Esophagus squamous epithelium (tissue), 4 donors: ENCODE results near the gene DUSP11.

Source experiments
- POLR2A ChIP-seq, 4 donors: fragments of 450-650 bp; IDR thresholded peaks; one replicate each; pipeline ENCODE4 v1.6.1; 2017; ENCODE audit warnings: antibody characterized with exemption in 4 of 4, mild to moderate bottlenecking in 4 of 4, moderate library complexity in 3 of 4
- TF ChIP-seq, protein P1 (sequence below), 6 experiments: fragments of 450-650 bp in 4 of 6; fragments of 200-600 bp in 2 of 6; sonication (generic) in 2 of 6; IDR thresholded peaks; one replicate each; pipeline ENCODE4 v1.5.1; 2016 to 2019; ENCODE audit warnings: antibody characterized with exemption in 6 of 6, mild to moderate bottlenecking in 4 of 6, moderate library complexity in 4 of 6

DNA sequence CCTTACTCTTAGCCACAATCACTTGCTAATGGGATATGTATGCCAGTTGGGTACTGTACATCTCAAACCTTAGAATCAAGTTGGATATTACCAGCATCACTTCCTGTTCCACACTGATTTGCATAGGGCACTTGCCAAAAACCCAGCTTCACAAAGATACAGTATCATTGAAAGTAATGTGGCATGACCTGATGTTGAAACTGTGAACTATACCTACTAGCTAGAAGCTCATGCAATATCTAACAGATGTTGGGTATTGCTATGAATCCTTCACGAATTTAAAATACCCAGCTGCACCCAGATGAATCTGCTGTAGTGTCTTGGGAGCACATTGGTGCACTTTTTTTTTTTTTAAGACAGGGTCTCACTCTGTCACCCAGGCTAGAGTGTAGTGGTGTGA lies 42.4 kb upstream of the DUSP11 start:
- TF ChIP-seq, protein P1, sequence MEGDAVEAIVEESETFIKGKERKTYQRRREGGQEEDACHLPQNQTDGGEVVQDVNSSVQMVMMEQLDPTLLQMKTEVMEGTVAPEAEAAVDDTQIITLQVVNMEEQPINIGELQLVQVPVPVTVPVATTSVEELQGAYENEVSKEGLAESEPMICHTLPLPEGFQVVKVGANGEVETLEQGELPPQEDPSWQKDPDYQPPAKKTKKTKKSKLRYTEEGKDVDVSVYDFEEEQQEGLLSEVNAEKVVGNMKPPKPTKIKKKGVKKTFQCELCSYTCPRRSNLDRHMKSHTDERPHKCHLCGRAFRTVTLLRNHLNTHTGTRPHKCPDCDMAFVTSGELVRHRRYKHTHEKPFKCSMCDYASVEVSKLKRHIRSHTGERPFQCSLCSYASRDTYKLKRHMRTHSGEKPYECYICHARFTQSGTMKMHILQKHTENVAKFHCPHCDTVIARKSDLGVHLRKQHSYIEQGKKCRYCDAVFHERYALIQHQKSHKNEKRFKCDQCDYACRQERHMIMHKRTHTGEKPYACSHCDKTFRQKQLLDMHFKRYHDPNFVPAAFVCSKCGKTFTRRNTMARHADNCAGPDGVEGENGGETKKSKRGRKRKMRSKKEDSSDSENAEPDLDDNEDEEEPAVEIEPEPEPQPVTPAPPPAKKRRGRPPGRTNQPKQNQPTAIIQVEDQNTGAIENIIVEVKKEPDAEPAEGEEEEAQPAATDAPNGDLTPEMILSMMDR (IDR thresholded peaks at IDR 0.05) = no peak
- TF ChIP-seq POLR2A (IDR thresholded peaks at IDR 0.05) = no peak
